GM21529 (cell line): ENCODE results near the gene DDX24.

Experiments
- ATAC-seq: cut with Tn5 transposase; IDR thresholded peaks from one replicate; pipeline ENCODE4 v1.9.1; 2021; ENCODE audit not compliant: unreplicated experiment

The DDX24 gene, protein sequence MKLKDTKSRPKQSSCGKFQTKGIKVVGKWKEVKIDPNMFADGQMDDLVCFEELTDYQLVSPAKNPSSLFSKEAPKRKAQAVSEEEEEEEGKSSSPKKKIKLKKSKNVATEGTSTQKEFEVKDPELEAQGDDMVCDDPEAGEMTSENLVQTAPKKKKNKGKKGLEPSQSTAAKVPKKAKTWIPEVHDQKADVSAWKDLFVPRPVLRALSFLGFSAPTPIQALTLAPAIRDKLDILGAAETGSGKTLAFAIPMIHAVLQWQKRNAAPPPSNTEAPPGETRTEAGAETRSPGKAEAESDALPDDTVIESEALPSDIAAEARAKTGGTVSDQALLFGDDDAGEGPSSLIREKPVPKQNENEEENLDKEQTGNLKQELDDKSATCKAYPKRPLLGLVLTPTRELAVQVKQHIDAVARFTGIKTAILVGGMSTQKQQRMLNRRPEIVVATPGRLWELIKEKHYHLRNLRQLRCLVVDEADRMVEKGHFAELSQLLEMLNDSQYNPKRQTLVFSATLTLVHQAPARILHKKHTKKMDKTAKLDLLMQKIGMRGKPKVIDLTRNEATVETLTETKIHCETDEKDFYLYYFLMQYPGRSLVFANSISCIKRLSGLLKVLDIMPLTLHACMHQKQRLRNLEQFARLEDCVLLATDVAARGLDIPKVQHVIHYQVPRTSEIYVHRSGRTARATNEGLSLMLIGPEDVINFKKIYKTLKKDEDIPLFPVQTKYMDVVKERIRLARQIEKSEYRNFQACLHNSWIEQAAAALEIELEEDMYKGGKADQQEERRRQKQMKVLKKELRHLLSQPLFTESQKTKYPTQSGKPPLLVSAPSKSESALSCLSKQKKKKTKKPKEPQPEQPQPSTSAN

GRCh38 chr14:94080621-94081385, at the start of gene DDX24, which contains the start of gene IFI27L1:
TSS of gene DDX24 (minus strand) at chr14:94081202. CDS start at chr14:94079742, 1,460 bp downstream.
TSS of gene IFI27L1 (plus strand) at chr14:94081310. CDS start at chr14:94096938, 15,628 bp downstream.
- peak; percentile 97 for ATAC-seq

GRCh38 chr14:94129758-94130414, 48.9 kb upstream of the DDX24 start:
- no peak for ATAC-seq

DNA sequence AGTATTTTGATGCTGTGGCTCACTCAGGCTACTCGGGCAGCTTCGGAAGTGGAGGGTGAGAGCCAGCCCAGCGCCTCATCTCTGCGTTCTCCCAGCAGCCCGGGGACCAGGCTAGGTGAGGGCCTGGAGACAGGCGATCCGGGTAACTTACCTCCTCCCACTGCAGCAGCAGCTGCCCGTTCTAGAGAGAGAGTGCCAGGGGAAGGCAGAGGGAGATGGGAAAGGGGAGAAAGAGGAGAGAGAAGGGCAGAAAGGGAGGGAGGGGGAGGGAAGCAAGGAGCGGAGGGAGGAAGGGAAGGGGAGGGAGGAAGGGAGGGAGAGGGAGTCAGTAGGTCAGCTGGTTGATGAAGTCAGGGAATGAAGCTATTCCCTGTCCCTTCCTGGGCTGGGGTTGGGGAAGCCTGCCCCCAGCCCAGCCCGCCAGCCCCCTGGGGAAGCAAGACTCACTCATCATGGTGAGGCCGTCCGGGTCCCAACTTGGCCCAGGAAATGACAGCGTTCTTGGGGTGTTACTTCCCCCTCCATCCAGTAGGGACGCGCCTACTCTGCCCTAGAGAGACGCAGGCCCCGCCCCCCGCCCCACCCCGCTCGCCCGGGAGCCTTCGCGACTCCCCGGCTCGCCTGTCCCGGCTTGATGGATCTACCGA, 48.2 kb upstream of the DDX24 start, which contains the start of gene IFI27L2:
IFI27L2 (minus strand) TSS at position 494 of the 647 bp plus-strand sequence; CDS start at position 454, 40 bp downstream.
- peak; percentile 94 for ATAC-seq

- ATAC-seq, result no peak
Measured at GRCh38 chr14:94128216-94128839, 47.3 kb upstream of the DDX24 start.

DNA sequence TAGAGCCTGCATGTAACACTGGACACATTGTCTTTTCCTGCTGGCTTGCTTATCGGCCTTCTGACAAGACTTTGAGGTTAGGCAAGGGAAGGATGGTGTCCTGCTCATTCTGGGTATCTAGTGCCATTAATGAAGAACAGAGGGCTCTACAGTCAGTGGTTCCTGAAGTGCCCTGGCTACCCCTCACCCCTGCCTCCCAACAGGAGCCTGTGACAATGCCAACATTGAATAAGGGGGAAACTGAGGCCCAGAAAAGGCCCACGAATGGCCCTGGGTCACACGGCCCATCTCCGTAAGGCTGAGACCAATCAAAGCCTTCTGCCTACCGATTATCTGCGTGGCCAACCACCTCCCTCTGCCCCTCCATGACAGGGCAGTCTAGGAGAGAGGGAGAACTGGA, 46.3 kb upstream of the DDX24 start:
- no peak for ATAC-seq

GRCh38 chr14:94126800-94127199, 45.8 kb upstream of the DDX24 start:
- no peak for ATAC-seq

- no peak for ATAC-seq
Measured at GRCh38 chr14:94126419-94126677, 45.3 kb upstream of the DDX24 start.

DNA sequence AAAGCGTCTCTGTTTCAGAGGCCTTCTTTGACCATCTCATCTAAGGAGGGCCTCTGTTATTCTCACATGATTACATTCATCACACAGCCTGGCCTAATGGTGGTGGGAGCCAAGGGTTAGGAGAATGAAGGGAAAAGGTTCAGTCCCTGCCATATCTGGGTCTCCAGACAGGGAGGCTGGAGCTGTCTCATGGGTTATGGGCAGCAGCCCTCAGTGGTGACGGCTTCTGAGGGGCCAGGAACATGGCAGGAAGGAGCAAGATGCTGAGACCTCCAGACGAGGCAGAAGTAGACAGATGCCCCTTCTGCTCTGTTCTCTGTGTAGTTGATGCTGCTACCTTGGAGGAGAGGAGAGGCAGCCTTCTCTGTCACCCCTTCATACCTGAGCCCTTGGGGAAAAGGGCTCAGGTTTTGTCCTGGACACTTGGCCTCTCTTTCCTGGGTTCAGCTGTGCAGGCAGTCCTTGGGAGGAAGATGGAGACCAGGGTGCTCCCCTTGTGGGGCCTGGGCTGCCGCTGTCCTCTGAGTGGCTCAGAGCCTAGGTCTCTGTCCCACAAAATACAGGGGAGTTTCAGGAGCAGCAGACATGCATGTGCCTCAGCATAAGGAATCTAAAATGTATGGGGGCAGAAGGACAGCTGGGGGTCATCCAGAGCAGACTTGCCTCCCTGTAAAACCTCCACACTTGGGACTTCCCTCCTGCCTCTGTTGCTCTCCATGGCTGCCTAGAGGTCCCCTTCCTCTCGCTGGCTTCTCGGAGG, 44.8 kb upstream of the DDX24 start:
- no peak for ATAC-seq

DNA sequence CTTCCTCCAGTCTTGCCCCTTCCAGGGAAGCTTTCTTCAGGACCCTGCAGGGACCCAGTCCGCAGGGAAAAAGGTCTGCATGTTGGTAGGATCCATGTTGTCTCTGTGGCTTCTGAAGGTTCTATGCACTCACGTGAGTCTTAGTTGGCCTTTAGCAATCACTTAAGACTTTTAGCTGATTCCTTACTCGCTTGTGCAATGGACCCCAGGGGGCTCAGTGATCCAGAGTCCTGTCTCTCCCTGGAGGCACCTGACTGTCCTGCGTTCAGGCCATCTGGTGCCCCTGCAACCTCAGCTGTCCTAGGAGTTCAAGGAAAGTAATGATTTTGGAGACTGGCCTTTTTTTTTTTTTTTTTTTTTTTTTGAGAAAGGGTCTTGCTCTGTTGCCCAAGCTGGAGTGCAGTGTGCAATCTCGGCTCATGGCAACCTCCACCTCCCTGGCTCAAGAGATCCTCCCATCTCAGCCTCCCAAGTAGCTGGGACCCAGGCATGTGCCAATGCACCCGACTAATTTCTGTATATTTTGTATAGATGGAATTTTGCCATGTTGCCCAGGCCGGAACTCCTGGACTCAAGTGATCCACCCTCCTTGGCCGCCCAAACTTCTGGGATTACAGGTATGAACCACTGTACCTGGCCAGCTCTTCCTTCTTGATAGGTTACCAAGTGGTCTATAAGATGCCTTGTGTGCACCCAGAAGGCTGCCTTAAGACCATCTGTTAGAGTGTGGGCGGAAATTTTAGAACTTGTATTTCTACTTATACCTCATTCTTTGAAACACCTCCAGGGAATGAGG, 43.8 kb upstream of the DDX24 start:
- no peak for ATAC-seq

DNA sequence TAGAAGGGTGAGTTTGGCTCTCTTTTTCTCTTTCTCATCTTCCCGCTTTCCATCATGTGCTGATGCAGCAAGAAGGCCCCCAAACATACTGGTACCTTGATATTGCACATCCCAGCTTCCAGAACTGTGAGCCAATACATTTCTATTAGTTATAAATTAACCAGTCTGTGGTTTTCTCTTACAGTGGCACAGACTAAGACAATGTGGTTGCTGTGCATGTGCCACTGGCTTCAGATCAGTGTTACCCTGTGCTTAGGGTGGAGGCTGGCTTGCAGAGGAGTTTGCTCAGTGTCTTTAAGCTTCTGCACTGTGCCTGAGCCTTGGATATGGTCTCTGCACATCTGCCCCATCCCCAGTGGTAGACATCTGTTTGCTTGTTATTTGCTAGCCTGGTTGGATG, 42.9 kb upstream of the DDX24 start:
- ATAC-seq, result no peak

DNA sequence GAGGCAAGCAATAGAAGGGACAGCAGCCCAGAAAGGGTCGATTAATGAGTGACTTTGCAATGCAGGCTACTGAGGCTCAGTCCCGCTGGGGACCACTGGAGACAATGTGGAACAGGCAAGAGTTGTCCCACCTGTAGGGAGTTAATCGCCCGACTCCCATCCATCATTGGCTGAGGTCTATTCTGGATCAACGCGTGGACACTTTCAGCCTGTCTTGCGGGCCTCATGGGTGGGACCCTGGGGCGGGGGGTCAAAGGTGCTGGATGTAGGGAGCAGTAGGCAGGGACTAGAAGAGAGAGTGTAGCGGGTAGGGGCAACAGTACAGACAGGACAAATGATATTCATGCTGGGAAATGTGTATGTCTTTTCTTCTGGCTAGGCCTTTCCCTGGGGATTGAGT, 42.3 kb upstream of the DDX24 start:
- no peak for ATAC-seq

DNA sequence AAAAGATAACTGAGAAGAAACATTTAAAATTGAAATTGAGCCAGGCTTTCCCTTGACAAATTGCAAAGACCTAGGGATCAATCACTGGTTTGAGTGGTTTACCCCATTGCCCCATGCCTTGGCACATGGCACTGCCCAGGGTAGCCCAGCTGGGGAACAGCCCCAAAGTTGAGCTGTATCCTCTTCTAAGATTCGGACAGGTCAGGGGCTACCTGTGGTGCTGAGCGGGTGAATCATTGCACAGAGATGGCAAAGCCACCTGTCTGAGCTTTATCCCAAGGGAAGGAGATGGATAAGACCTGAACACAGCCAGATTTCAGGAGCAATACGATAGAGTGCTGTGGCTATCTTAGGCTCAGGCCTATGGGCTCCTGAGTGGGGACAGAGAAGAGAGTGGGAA, 41.4 kb upstream of the DDX24 start:
- no peak for ATAC-seq

- ATAC-seq, result no peak
Measured at GRCh38 chr14:94121485-94121884, 40.5 kb upstream of the DDX24 start.

DNA sequence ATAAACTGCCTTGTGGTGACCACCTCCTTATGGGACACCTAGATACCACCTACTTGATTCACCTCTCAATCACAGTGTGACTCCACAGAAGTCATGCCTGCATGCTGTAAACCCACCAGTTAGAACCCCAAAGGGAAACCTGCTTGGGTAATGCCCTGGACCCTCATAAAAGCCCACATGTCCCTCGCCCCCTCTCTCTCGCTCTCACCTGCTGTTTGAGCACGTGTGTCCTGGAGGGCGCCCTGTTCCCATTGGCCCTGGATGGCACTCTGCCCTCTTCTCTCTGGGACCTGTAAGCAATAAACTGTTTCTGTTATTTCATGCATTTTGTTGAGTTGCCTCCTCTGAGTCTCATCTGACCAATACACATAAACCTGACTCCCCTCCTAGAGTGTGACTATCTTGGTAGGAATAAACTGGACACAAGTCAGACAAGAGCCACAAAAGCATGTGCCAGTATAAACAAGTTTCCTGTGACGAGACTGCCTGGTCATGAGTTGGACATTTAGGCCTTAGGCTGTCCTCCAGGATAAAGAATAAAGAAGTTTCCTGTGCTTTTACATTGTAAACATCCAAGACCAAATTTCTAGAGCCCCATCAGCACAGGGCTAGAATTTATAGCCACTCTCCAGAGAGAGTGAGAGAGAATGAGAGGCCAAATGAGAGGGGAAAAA, 39.8 kb upstream of the DDX24 start:
- ATAC-seq, result no peak

GRCh38 chr14:94119071-94119470, 38.1 kb upstream of the DDX24 start:
- no peak for ATAC-seq

DNA sequence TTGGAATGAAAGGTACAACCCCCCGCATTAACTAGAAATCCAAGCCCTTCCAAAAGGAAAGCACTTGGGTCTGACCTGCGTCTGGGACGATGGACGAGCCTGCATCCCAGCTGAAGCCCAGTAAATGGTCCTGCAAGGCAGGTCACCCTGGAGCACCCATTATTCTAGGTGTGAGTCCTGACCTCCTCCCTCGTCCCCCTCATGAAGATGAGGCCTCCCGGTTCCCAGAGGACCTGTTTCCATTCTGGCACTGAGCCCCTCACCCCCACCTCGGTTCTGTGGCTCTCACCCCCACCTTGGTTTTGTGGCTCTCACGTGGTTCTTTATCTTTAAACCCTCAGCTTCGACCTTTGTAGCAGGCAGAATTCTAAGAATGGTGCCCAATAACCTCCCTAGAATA, 36.9 kb upstream of the DDX24 start:
- no peak for ATAC-seq

GRCh38 chr14:94116701-94117100, 35.7 kb upstream of the DDX24 start:
- no peak for ATAC-seq

DNA sequence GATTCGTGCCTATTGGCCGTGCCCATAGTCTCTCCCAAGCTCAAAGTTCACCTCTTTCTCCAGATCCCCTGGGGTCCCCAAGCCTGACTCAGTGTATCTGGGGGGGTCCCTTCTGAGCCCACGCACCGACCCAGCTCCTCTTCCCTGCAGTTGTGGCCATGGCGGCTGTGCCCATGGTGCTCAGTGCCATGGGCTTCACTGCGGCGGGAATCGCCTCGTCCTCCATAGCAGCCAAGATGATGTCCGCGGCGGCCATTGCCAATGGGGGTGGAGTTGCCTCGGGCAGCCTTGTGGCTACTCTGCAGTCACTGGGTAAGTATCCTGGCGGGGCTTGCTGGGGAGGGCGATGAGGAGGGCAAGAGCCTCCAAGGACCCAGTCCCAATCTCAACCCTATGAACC, 34.6 kb upstream of the DDX24 start:
- ATAC-seq, result no peak
